Dedifferentiated amniotic fluid mesenchymal stem cell (primary cell): ENCODE data around the gene FAM83B.
"Not testable (repeated sequence)": the region's sequence is repeated elsewhere in the genome, so short reads cannot be mapped to it uniquely, and the experiment has no call there.

Source experiments
- DNase-seq: peaks from one replicate; pipeline ENCODE4 v3.0.0-alpha.2; 2016; ENCODE audit errors: extremely low spot score

The FAM83B gene

GRCh38 chr6:54898767-54899166, 52.2 kb downstream of the FAM83B start:
- no peak for DNase-seq

GRCh38 chr6:54899442-54899841, 52.9 kb downstream of the FAM83B start:
- no peak for DNase-seq

GRCh38 chr6:54899986-54900385, 53.4 kb downstream of the FAM83B start:
- DNase-seq, result no peak

GRCh38 chr6:54900666-54901065, 54.1 kb downstream of the FAM83B start:
- DNase-seq, result no peak

- DNase-seq, result no peak
Observed at GRCh38 chr6:54903884-54904283, 57.3 kb downstream of the FAM83B start.

GRCh38 chr6:54907355-54907754, 60.8 kb downstream of the FAM83B start:
- no peak for DNase-seq

- DNase-seq, result no peak
Observed at GRCh38 chr6:54909184-54909583, 62.6 kb downstream of the FAM83B start.

GRCh38 chr6:54910431-54910884, 63.9 kb downstream of the FAM83B start:
- no peak for DNase-seq

- DNase-seq, result no peak
Observed at GRCh38 chr6:54910921-54911320, 64.3 kb downstream of the FAM83B start.

GRCh38 chr6:54913211-54913610, 66.6 kb downstream of the FAM83B start:
- no peak for DNase-seq

GRCh38 chr6:54916858-54917257, 70.3 kb downstream of the FAM83B start:
- no peak for DNase-seq

GRCh38 chr6:54920628-54921027, 74.1 kb downstream of the FAM83B start:
- no peak for DNase-seq

- no peak for DNase-seq
Observed at GRCh38 chr6:54921891-54922290, 75.3 kb downstream of the FAM83B start.

- DNase-seq, result no peak
Observed at GRCh38 chr6:54929245-54929909, 82.8 kb downstream of the FAM83B start.

- DNase-seq, result no peak
Observed at GRCh38 chr6:54932622-54933021, 86.1 kb downstream of the FAM83B start.

GRCh38 chr6:54935739-54936138, 89.2 kb downstream of the FAM83B start:
- no peak for DNase-seq

- no peak for DNase-seq
Observed at GRCh38 chr6:54937371-54937770, 90.8 kb downstream of the FAM83B start.

GRCh38 chr6:54957698-54958097, 111.1 kb downstream of the FAM83B start:
- DNase-seq, result no peak

GRCh38 chr6:54958446-54958845, 111.9 kb downstream of the FAM83B start:
- DNase-seq, result no peak

GRCh38 chr6:54959820-54960219, 113.2 kb downstream of the FAM83B start:
- no peak for DNase-seq

- DNase-seq, result not testable (repeated sequence)
Observed at GRCh38 chr6:54961372-54961771, 114.8 kb downstream of the FAM83B start.

GRCh38 chr6:54970337-54970736, 123.8 kb downstream of the FAM83B start:
- DNase-seq, result no peak

GRCh38 chr6:54971825-54972224, 125.3 kb downstream of the FAM83B start:
- DNase-seq, result no peak

GRCh38 chr6:54979161-54979560, 132.6 kb downstream of the FAM83B start:
- DNase-seq, result not testable (repeated sequence)
